Measurements from ENCODE around the gene GARRE1.

DNA sequence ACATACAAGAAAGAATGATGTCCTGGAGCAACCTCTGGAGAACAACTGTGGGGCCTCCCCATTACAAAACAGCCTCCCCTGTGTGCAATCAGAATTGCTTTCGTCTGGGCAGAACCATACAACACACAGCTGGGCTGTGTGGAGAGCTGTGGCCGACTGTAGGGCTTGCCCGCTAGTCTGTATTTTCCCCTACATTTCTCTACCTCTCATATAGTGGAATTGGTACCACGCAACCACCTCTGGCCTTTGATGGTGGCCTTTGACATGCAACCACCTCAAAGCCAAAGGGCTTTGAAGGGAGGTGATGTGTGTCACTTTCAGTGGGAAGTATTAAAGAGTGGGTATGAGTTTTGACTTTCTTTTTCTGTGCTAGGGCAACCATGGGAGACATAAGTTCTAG lies 34.0 kb downstream of the GARRE1 start:
- TF ChIP-seq, protein P1, sequence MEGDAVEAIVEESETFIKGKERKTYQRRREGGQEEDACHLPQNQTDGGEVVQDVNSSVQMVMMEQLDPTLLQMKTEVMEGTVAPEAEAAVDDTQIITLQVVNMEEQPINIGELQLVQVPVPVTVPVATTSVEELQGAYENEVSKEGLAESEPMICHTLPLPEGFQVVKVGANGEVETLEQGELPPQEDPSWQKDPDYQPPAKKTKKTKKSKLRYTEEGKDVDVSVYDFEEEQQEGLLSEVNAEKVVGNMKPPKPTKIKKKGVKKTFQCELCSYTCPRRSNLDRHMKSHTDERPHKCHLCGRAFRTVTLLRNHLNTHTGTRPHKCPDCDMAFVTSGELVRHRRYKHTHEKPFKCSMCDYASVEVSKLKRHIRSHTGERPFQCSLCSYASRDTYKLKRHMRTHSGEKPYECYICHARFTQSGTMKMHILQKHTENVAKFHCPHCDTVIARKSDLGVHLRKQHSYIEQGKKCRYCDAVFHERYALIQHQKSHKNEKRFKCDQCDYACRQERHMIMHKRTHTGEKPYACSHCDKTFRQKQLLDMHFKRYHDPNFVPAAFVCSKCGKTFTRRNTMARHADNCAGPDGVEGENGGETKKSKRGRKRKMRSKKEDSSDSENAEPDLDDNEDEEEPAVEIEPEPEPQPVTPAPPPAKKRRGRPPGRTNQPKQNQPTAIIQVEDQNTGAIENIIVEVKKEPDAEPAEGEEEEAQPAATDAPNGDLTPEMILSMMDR (IDR thresholded peaks at IDR 0.05), result no peak
- no peak for TF ChIP-seq EZH2 (IDR thresholded peaks at IDR 0.05)
